Measurements from ENCODE around the gene PPP1R1B. TPM values are rescaled to one million over a fixed set of nuclear protein-coding genes. Genes with fewer than 3 reads are reported as not detected.

PPP1R1B gene
- polyA plus RNA-seq, 1 donor from 2014 or later, result 1.8 TPM

DNA sequence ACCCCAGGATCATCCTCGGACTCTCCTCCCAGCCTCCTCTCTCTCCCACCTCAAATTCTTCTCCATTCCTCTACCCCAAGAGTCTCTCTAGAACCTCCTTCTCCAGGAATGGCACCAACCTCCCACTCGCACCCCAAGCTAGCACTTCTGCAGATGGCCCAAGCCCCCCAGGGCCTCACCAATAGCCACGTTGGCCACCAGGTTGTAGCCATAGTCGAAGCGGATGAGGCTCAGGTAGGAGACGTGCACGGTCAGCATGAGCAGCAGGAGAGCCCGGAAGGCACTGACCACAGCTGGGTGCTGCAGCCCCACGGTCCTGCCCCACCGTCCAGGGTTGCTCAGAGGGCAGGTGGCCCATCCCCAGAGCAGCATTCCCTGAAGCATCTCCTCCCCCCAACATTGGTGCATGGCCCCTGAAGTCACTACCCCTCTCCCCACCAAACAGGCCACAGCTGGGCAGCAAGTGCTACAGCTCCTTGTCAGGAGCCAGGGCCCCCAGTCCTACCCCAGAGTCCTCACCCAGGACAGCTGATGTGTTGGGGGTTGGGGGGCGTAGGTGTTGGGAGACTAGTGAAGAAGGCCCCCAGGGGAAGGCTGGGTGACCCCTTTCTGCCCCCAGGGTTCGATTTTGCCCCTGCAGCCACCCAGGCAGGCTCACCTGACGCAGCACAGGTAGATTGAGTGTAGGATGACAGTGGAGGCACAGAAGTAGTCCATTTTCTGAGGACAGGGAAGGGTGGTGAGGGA is 46.8 kb downstream of the PPP1R1B start:
- Histone ChIP-seq H3K36me3 (ENCODE audit: insufficient read depth, low read length) (no peaks in the 10 kb centered on the region), H3K9me3 (ENCODE audit: low read length) (no peaks in the 10 kb centered on the region), H3K79me2 (replicated peaks; ENCODE audit: insufficient read depth, low read length) (no peaks in the 10 kb centered on the region), H3K9me2 (ENCODE audit: insufficient read depth, low read length) (no peaks in the 10 kb centered on the region), H3K27me3 (ENCODE audit: insufficient read depth, low read depth, low read length) (peaks cover 9% of the 10 kb centered on the region), H3K4me3 (ENCODE audit: low read length) (no peak overlapping the region), H3K9ac (ENCODE audit: low read length) (no peak overlapping the region), H3K4me2 (ENCODE audit: low read length) (no peak overlapping the region), H3K27ac (ENCODE audit: low read length) (no peak overlapping the region), H3F3A (ENCODE audit: insufficient read depth, low read length, poor library complexity, severe bottlenecking) (no peaks in the 10 kb centered on the region), H2AFZ (ENCODE audit: low read depth, low read length) (no peak overlapping the region), H4K20me1 (ENCODE audit: insufficient read depth) (no peaks in the 10 kb centered on the region)
- TF ChIP-seq RAD21 (conservative IDR thresholded peaks at IDR 0.05) (no peak), EP300 (conservative IDR thresholded peaks at IDR 0.05; ENCODE audit: poor library complexity, severe bottlenecking) (no peak), TAF1 (IDR thresholded peaks at IDR 0.05; ENCODE audit: low read depth) (no peak), MXI1 (conservative IDR thresholded peaks at IDR 0.05; ENCODE audit: poor library complexity, severe bottlenecking) (no peak), EZH2 (IDR thresholded peaks at IDR 0.05; ENCODE audit: borderline replicate concordance, insufficient read depth, low read length, poor library complexity, severe bottlenecking) (no peak), POLR2AphosphoS5 (IDR thresholded peaks at IDR 0.05) (no peak), SMC3 (conservative IDR thresholded peaks at IDR 0.05; ENCODE audit: poor library complexity) (no peak)
- TF ChIP-seq, protein P1, sequence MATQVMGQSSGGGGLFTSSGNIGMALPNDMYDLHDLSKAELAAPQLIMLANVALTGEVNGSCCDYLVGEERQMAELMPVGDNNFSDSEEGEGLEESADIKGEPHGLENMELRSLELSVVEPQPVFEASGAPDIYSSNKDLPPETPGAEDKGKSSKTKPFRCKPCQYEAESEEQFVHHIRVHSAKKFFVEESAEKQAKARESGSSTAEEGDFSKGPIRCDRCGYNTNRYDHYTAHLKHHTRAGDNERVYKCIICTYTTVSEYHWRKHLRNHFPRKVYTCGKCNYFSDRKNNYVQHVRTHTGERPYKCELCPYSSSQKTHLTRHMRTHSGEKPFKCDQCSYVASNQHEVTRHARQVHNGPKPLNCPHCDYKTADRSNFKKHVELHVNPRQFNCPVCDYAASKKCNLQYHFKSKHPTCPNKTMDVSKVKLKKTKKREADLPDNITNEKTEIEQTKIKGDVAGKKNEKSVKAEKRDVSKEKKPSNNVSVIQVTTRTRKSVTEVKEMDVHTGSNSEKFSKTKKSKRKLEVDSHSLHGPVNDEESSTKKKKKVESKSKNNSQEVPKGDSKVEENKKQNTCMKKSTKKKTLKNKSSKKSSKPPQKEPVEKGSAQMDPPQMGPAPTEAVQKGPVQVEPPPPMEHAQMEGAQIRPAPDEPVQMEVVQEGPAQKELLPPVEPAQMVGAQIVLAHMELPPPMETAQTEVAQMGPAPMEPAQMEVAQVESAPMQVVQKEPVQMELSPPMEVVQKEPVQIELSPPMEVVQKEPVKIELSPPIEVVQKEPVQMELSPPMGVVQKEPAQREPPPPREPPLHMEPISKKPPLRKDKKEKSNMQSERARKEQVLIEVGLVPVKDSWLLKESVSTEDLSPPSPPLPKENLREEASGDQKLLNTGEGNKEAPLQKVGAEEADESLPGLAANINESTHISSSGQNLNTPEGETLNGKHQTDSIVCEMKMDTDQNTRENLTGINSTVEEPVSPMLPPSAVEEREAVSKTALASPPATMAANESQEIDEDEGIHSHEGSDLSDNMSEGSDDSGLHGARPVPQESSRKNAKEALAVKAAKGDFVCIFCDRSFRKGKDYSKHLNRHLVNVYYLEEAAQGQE (IDR thresholded peaks at IDR 0.05; ENCODE audit: borderline replicate concordance), result no peak
- TF ChIP-seq, protein P2, sequence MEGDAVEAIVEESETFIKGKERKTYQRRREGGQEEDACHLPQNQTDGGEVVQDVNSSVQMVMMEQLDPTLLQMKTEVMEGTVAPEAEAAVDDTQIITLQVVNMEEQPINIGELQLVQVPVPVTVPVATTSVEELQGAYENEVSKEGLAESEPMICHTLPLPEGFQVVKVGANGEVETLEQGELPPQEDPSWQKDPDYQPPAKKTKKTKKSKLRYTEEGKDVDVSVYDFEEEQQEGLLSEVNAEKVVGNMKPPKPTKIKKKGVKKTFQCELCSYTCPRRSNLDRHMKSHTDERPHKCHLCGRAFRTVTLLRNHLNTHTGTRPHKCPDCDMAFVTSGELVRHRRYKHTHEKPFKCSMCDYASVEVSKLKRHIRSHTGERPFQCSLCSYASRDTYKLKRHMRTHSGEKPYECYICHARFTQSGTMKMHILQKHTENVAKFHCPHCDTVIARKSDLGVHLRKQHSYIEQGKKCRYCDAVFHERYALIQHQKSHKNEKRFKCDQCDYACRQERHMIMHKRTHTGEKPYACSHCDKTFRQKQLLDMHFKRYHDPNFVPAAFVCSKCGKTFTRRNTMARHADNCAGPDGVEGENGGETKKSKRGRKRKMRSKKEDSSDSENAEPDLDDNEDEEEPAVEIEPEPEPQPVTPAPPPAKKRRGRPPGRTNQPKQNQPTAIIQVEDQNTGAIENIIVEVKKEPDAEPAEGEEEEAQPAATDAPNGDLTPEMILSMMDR (IDR thresholded peaks at IDR 0.05; ENCODE audit: poor library complexity, severe bottlenecking), result no peak

DNA sequence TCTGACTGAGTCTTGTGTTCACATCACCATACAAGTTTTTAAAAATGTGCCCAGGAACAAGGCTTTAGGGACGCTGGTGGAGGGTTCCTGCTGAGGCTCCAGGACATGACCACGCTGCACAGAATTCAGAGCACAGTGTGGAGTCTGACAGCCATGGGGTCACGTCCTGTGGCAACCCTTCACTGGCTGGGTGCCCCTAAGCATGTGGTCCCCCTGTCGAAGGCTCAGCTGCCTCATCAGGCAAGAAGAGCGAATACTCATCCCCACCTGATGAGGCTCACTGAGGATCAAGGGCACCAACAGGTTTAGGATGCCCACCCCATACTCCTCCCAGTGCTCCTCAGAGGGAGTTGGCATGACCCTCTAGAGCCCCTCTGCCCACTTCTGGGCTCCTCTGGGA is 47.4 kb downstream of the PPP1R1B start:
- H3K9ac ChIP-seq (ENCODE audit: low read length), result no peak overlapping the region
- no peak overlapping the region for H2AFZ ChIP-seq (ENCODE audit: low read depth, low read length)
- no peak overlapping the region for H3K27ac ChIP-seq (ENCODE audit: low read length)
- H3F3A ChIP-seq (ENCODE audit: insufficient read depth, low read length, poor library complexity, severe bottlenecking), result no peaks in the 10 kb centered on the region
- H3K27me3 ChIP-seq (ENCODE audit: insufficient read depth, low read depth, low read length), result peaks cover 3% of the 10 kb centered on the region
- H3K36me3 ChIP-seq (ENCODE audit: insufficient read depth, low read length), result no peaks in the 10 kb centered on the region
- no peak overlapping the region for H3K4me2 ChIP-seq (ENCODE audit: low read length)
- H3K9me2 ChIP-seq (ENCODE audit: insufficient read depth, low read length), result no peaks in the 10 kb centered on the region
- H3K79me2 ChIP-seq (replicated peaks; ENCODE audit: insufficient read depth, low read length), result no peaks in the 10 kb centered on the region
- TF ChIP-seq SMC3 (conservative IDR thresholded peaks at IDR 0.05; ENCODE audit: poor library complexity) (no peak), MXI1 (conservative IDR thresholded peaks at IDR 0.05; ENCODE audit: poor library complexity, severe bottlenecking) (no peak), RAD21 (conservative IDR thresholded peaks at IDR 0.05) (no peak), TAF1 (IDR thresholded peaks at IDR 0.05; ENCODE audit: low read depth) (no peak), EP300 (conservative IDR thresholded peaks at IDR 0.05; ENCODE audit: poor library complexity, severe bottlenecking) (no peak), POLR2AphosphoS5 (IDR thresholded peaks at IDR 0.05) (no peak), EZH2 (IDR thresholded peaks at IDR 0.05; ENCODE audit: borderline replicate concordance, insufficient read depth, low read length, poor library complexity, severe bottlenecking) (no peak)
- TF ChIP-seq, protein P2 (IDR thresholded peaks at IDR 0.05; ENCODE audit: poor library complexity, severe bottlenecking), result no peak
- TF ChIP-seq, protein P1 (IDR thresholded peaks at IDR 0.05; ENCODE audit: borderline replicate concordance), result no peak
- H4K20me1 ChIP-seq (ENCODE audit: insufficient read depth), result no peaks in the 10 kb centered on the region
- no peaks in the 10 kb centered on the region for H3K9me3 ChIP-seq (ENCODE audit: low read length)
- H3K4me3 ChIP-seq (ENCODE audit: low read length), result no peak overlapping the region
